K562 (cell line): ENCODE results near the gene ZNF148. TPM values are rescaled to one million over a fixed set of nuclear protein-coding genes. Genes with fewer than 3 reads are reported as not detected.

ENCODE experiments used
- ATAC-seq: fragments of 200-7000 bp; cut with Tn5 transposase; 3 replicates; pipeline ENCODE4 v1.9.1; 2020; ENCODE audit warnings: moderate library complexity
- BruUV-seq: library from RNA; stranded (reverse); fragments of 400-500 nt; replicated peaks from 2 replicates; lab custom pipeline; 2021; lab: Mats Ljungman, UMichigan
- CTCF ChIA-PET: fragments of 300-600 bp; formaldehyde crosslinking; extraction: SDS; loops from one replicate; lab custom pipeline; 2021; ENCODE audit warnings: low intra/inter-chr PET ratio; lab: Yijun Ruan, JAX
- POLR2A ChIA-PET: fragments of 300-600, 350-650 bp; sonication (Branson Sonifier 250); formaldehyde crosslinking; extraction: SDS; loops from one replicate; lab custom pipeline; 2021; ENCODE audit warnings: antibody characterized with exemption, inconsistent platforms; lab: Yijun Ruan, JAX
- DNase-seq, 4 experiments: peaks; one replicate each; pipeline versions ENCODE4 v3.0.0 to v3.0.0-alpha.2; 2011 to 2018; ENCODE audit warnings: low spot score in 3 of 4, mixed read lengths in 3 of 4; ENCODE audit errors: extremely low read depth in 1 of 4
- FAIRE-seq: peaks from 2 replicates; lab custom pipeline; 2011; peaks lifted over from hg19 to GRCh38; lab: Jason Lieb, UNC
- H2AFZ ChIP-seq: 2 replicates; pipeline ENCODE4 v1.6.0; 2011; ENCODE audit warnings: low read depth, low read length, control low read depth, inconsistent platforms
- H3K27ac ChIP-seq: fragments of 200-600 bp; 3 replicates; pipeline ENCODE4 v1.8.0; 2011; ENCODE audit warnings: low read depth, mild to moderate bottlenecking, control low read depth, inconsistent platforms, low read length, moderate library complexity, mixed read lengths; ENCODE audit errors: extremely low read depth
- H3K27me3 ChIP-seq, 2 experiments: fragments of 300-600 bp in 1 of 2; 2 replicates in 1 of 2; 3 replicates in 1 of 2; pipeline versions ENCODE4 v1.6.0 to v1.8.0; 2011; ENCODE audit warnings: inconsistent platforms in 2 of 2, low read length in 2 of 2, mild to moderate bottlenecking in 1 of 2, mixed read lengths in 1 of 2, moderate library complexity in 1 of 2; ENCODE audit not compliant: control insufficient read depth in 2 of 2, insufficient read depth in 2 of 2
- H3K36me3 ChIP-seq: fragments of 300-600 bp; 3 replicates; pipeline ENCODE4 v1.8.0; 2011; ENCODE audit warnings: mild to moderate bottlenecking, low read length, inconsistent platforms; ENCODE audit not compliant: control insufficient read depth, insufficient read depth
- H3K4me1 ChIP-seq, 2 experiments: fragments of 200-600 bp in 1 of 2; replicated peaks in 1 of 2; 2 replicates in 1 of 2; 3 replicates in 1 of 2; pipeline versions ENCODE4 v1.5.1 to v1.8.0; 2011; ENCODE audit warnings: inconsistent platforms in 2 of 2, low read length in 2 of 2, mild to moderate bottlenecking in 1 of 2, mixed read lengths in 1 of 2, moderate library complexity in 1 of 2; ENCODE audit not compliant: control insufficient read depth in 2 of 2, insufficient read depth in 2 of 2
- H3K4me2 ChIP-seq: 2 replicates; pipeline ENCODE4 v1.6.1; 2011; ENCODE audit warnings: low read length, control low read depth, inconsistent platforms, mixed read lengths; ENCODE audit not compliant: insufficient read depth
- H3K4me3 ChIP-seq: fragments of 200-600 bp; sonication (generic), shearing (Covaris generic); 2 replicates; pipeline ENCODE4 v1.5.1; 2016; ENCODE audit warnings: control low read depth, inconsistent platforms
- H3K79me2 ChIP-seq: fragments of 200-600 bp; 3 replicates; pipeline ENCODE4 v1.8.0; 2011; ENCODE audit warnings: low read length, inconsistent platforms; ENCODE audit not compliant: control insufficient read depth, insufficient read depth
- H3K9ac ChIP-seq, 2 experiments: 2 replicates each; pipeline versions ENCODE4 v1.6.0 to v1.6.1; 2011; ENCODE audit warnings: low read depth in 2 of 2, low read length in 2 of 2, control low read depth in 1 of 2, inconsistent platforms in 1 of 2, mild to moderate bottlenecking in 1 of 2, mixed read lengths in 1 of 2; ENCODE audit not compliant: insufficient read depth in 1 of 2
- H3K9me1 ChIP-seq: one replicate; pipeline ENCODE4 v1.6.0; 2011; ENCODE audit warnings: inconsistent platforms, mild to moderate bottlenecking, low read length, moderate library complexity; ENCODE audit not compliant: control insufficient read depth, insufficient read depth
- H3K9me3 ChIP-seq: replicated peaks from 2 replicates; pipeline ENCODE4 v1.5.1; 2011; ENCODE audit warnings: low read depth, low read length, inconsistent platforms; ENCODE audit not compliant: control insufficient read depth, insufficient read depth
- H4K20me1 ChIP-seq: replicated peaks from 2 replicates; pipeline ENCODE4 v1.6.1; 2011; ENCODE audit warnings: low read length, inconsistent platforms, mixed read lengths; ENCODE audit not compliant: control insufficient read depth, insufficient read depth
- CEBPG ChIP-seq, 3 experiments: fragments of 200-800 bp in 1 of 3; sonication (Bioruptor generic) in 1 of 3; sonication (generic) in 1 of 3; formaldehyde crosslinking in 1 of 3; IDR thresholded peaks in 2 of 3; conservative IDR thresholded peaks in 1 of 3; 2 replicates each; pipeline versions ENCODE4 v1.6.1 to v1.8.0; 2016 to 2022; ENCODE audit warnings: missing compliant biosample characterization in 2 of 3, missing genetic modification characterization in 2 of 3, mild to moderate bottlenecking in 1 of 3, missing genetic modification reagents in 1 of 3
- FOXJ2 ChIP-seq: fragments of 200-800 bp; sonication (Bioruptor generic); IDR thresholded peaks from 2 replicates; pipeline ENCODE4 v1.6.1; 2016; ENCODE audit warnings: missing genetic modification characterization, missing compliant biosample characterization
- FOXJ3 ChIP-seq: sonication (generic); formaldehyde crosslinking; IDR thresholded peaks from 2 replicates; pipeline ENCODE4 v1.4.0; 2020; ENCODE audit warnings: mild to moderate bottlenecking, missing genetic modification reagents
- GABPB2 ChIP-seq: fragments of 250-450 bp; sonication (Bioruptor Pico); conservative IDR thresholded peaks from 2 replicates; pipeline ENCODE4 v1.5.1; 2021; ENCODE audit warnings: mild to moderate bottlenecking
- GTF2A2 ChIP-seq: IDR thresholded peaks from 2 replicates; pipeline ENCODE4 v1.6.1; 2016; ENCODE audit warnings: mild to moderate bottlenecking, missing genetic modification characterization, missing compliant biosample characterization
- ILF3 ChIP-seq: fragments of 450-650 bp; IDR thresholded peaks from 2 replicates; pipeline ENCODE4 v1.6.1; 2018; ENCODE audit warnings: antibody characterized with exemption, mild to moderate bottlenecking, moderate library complexity, borderline replicate concordance
- MEF2D ChIP-seq: conservative IDR thresholded peaks from 2 replicates; pipeline ENCODE4 v1.6.1; 2016; ENCODE audit warnings: low read depth, missing genetic modification characterization, missing compliant biosample characterization
- MEIS2 ChIP-seq: fragments of 450-650 bp; IDR thresholded peaks from 2 replicates; pipeline ENCODE4 v1.6.1; 2014; ENCODE audit warnings: mild to moderate bottlenecking; ENCODE audit not compliant: partially characterized antibody
- NCOA6 ChIP-seq: fragments of 450-650 bp; IDR thresholded peaks from 2 replicates; pipeline ENCODE4 v1.6.1; 2017; ENCODE audit warnings: mild to moderate bottlenecking
- NR2C2 ChIP-seq, 2 experiments: fragments of 200-800 bp in 1 of 2; sonication (Bioruptor generic) in 1 of 2; sonication (generic) in 1 of 2; formaldehyde crosslinking in 1 of 2; IDR thresholded peaks; 2 replicates each; pipeline versions ENCODE4 v1.6.1 to v1.8.0; 2016 to 2022; ENCODE audit warnings: mild to moderate bottlenecking in 1 of 2, missing compliant biosample characterization in 1 of 2, missing genetic modification characterization in 1 of 2, missing genetic modification reagents in 1 of 2
- POLR3G ChIP-seq: IDR thresholded peaks from 2 replicates; pipeline ENCODE4 v1.6.1; 2011; ENCODE audit not compliant: insufficient read length, insufficient replicate concordance; ENCODE audit errors: extremely low read depth
- RUNX1 ChIP-seq: sonication (generic); IDR thresholded peaks from 2 replicates; pipeline ENCODE4 v1.6.1; 2016; ENCODE audit warnings: antibody characterized with exemption, low read depth
- SAFB ChIP-seq: fragments of 200-400 bp; formaldehyde crosslinking; IDR thresholded peaks from 2 replicates; pipeline ENCODE4 v1.6.1; 2017; ENCODE audit warnings: low read depth, low read length, borderline replicate concordance
- SMARCC2 ChIP-seq: fragments of 450-650 bp; IDR thresholded peaks from 2 replicates; pipeline ENCODE4 v1.6.1; 2017; ENCODE audit warnings: antibody characterized with exemption, moderate library complexity, mild to moderate bottlenecking, low read depth
- TAF9B ChIP-seq: fragments of 450-650 bp; IDR thresholded peaks from 2 replicates; pipeline ENCODE4 v1.6.1; 2018; ENCODE audit warnings: mild to moderate bottlenecking; ENCODE audit not compliant: partially characterized antibody
- ZFP1 ChIP-seq: fragments of 450-650 bp; formaldehyde crosslinking; IDR thresholded peaks from 2 replicates; pipeline ENCODE4 v1.4.0; 2020; ENCODE audit warnings: mild to moderate bottlenecking, mixed read lengths
- ZNF449 ChIP-seq: fragments of 250-450 bp; sonication (Bioruptor Pico); IDR thresholded peaks from 2 replicates; pipeline ENCODE4 v1.8.0; 2022; ENCODE audit warnings: moderate library complexity, mild to moderate bottlenecking, inconsistent platforms
- ZNF668 ChIP-seq: fragments of 250-450 bp; sonication (Bioruptor Pico); IDR thresholded peaks from 2 replicates; pipeline ENCODE4 v1.8.0; 2022; ENCODE audit warnings: mild to moderate bottlenecking, inconsistent platforms
- ZSCAN29 ChIP-seq: fragments of 450-650 bp; IDR thresholded peaks from 2 replicates; pipeline ENCODE4 v1.6.1; 2017
- WGBS: fragments of 100-300 bp; shearing (Covaris generic); methylation state at CpG from one replicate; pipeline ENCODE4 v1.1.6; 2016; ENCODE audit warnings: low coverage, mixed read lengths; ENCODE audit not compliant: insufficient coverage; ENCODE audit errors: missing lambda C conversion rate; 5-methylcytosine and 5-hydroxymethylcytosine counted together
- in situ Hi-C: fragments of 300-500 bp; cut with MboI; formaldehyde crosslinking; loops from 4 replicates; pipeline ENCODE4 v1.15.0; 2018; ENCODE audit warnings: inconsistent platforms, mixed read lengths
- intact Hi-C: fragments of 100-400 bp; cut with micrococcal nuclease; formaldehyde crosslinking; loops from 2 replicates; pipeline ENCODE4 v1.14.2; 2022
- polyA plus RNA-seq, 8 experiments: library from polyadenylated mRNA; depleted of rRNA in 4 of 8; stranded (reverse) in 5 of 8; unstranded in 3 of 8; fragments of >200 nt; fragmentation: Nextera tagmentation in 2 of 8; fragmentation: Illumina TruSeq in 1 of 8; extraction: Ambion mirVana in 2 of 8; extraction: Trizol in 1 of 8; gene quantifications; 2 replicates each; pipeline versions ENCODE4 v1.2.1 to v1.2.3, GENCODE V29; 2011 to 2014; ENCODE audit warnings: inconsistent platforms in 1 of 8, missing spikeins in 1 of 8
- total RNA-seq, 7 experiments: library from RNA; depleted of rRNA in 6 of 7; stranded (reverse); fragments of >200 nt in 6 of 7; fragmentation: Illumina TruSeq in 2 of 7; extraction: Trizol in 2 of 7; gene quantifications; 2 replicates each; pipeline versions ENCODE4 v1.2.1 to v1.2.3, GENCODE V29; 2011 to 2021; ENCODE audit warnings: low replicate concordance in 1 of 7
- TF ChIP-seq, protein P1 (sequence below): fragments of 450-650 bp; formaldehyde crosslinking; IDR thresholded peaks from 2 replicates; pipeline ENCODE4 v1.4.0; 2020; ENCODE audit warnings: mild to moderate bottlenecking, mixed read lengths

ZNF148 gene
- total and polyA plus RNA-seq, 9 of the 15 experiments (the other 6 are each of a cell fraction or from before 2014, with no cell fraction given): 2.7 to 15.1 (median 8.3) TPM

DNA sequence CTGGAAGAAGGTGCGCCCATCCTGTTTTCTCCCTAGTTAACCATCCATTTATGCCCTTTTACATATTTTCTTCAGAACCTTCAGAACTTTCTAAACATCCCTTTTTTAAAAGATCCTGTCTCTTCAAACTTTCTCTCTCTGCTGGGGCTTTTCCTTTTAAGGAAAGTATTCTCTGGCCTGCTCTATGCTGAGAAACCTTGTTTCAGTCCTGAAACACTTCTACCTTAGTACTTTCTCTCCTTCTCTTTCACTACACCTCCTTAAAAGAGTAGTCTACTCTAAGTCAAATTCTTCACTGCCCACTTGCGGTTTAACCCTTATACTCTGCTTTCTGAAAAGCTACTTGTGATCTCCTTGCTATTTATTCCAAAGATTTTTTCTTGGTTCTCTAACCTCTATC lies 97.0 kb downstream of the ZNF148 start (continued):
- TF ChIP-seq TAF9B (no peak), SAFB (no peak), ZFP1 (no peak)

GRCh38 chr3:125271127-125271526 lies 104.0 kb downstream of the ZNF148 start:
- in situ Hi-C loops: no loop called here
- Histone ChIP-seq H3K27ac (no peak overlapping the region), H3K4me3 (no peak overlapping the region), H3K4me2 (no peak overlapping the region), H3K27me3 (no peaks in the 10 kb centered on the region), H3K36me3 (0 out of 3 replicates have a peak, but pooled peaks cover 6% of the 10 kb centered on the region), H3K4me1 (no peaks in the 10 kb centered on the region; a peak in 1 of 5 replicates), H4K20me1 (no peaks in the 10 kb centered on the region), H3K9ac (no peak overlapping the region), H3K79me2 (no peaks in the 10 kb centered on the region), H3K9me3 (no peaks in the 10 kb centered on the region), H3K9me1 (no peaks in the 10 kb centered on the region), H2AFZ (no peak overlapping the region)
- DNase-seq (peak in 1 of 4 experiments; percentile 2), FAIRE-seq (no peak), ATAC-seq (no peak; the same call in 2 of the 3 replicates)
- ChIA-PET POLR2A (no interaction called here), CTCF (no interaction called here)
- BruUV-seq: no TSS peak
- intact Hi-C loops: no loop called here
- no peak for TF ChIP-seq GTF2A2 (tag)
- no peak for TF ChIP-seq ZNF668
- no peak for TF ChIP-seq CEBPG (CRISPR knock-in tag; IDR thresholded peaks at IDR 0.05)
- no peak for TF ChIP-seq CEBPG (tag; conservative IDR thresholded peaks at IDR 0.05 in 1 of 2, IDR thresholded peaks at IDR 0.05 in 1 of 2)
- no peak for TF ChIP-seq ZNF449 (CRISPR knock-in tag)
- TF ChIP-seq MEF2D: no peak
- no peak for TF ChIP-seq NCOA6
- TF ChIP-seq FOXJ3 (CRISPR knock-in tag): no peak
- TF ChIP-seq GABPB2 (CRISPR knock-in tag): no peak
- TF ChIP-seq ZSCAN29: no peak
- no peak for TF ChIP-seq RUNX1
- no peak for TF ChIP-seq FOXJ2 (tag)
- TF ChIP-seq, protein P1, sequence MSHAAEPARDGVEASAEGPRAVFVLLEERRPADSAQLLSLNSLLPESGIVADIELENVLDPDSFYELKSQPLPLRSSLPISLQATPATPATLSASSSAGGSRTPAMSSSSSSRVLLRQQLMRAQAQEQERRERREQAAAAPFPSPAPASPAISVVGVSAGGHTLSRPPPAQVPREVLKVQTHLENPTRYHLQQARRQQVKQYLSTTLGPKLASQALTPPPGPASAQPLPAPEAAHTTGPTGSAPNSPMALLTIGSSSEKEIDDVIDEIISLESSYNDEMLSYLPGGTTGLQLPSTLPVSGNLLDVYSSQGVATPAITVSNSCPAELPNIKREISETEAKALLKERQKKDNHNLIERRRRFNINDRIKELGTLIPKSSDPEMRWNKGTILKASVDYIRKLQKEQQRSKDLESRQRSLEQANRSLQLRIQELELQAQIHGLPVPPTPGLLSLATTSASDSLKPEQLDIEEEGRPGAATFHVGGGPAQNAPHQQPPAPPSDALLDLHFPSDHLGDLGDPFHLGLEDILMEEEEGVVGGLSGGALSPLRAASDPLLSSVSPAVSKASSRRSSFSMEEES: no peak
- no peak for TF ChIP-seq POLR3G
- no peak for TF ChIP-seq SMARCC2
- TF ChIP-seq MEIS2: no peak
- no peak for TF ChIP-seq NR2C2 (CRISPR knock-in tag; IDR thresholded peaks at IDR 0.05)
- no peak for TF ChIP-seq NR2C2 (tag; IDR thresholded peaks at IDR 0.05)
- TF ChIP-seq ILF3: no peak
- 76% methylated on average over 7 of the region's 7 CpGs for WGBS
